Amniotic epithelial cell (primary cell): ENCODE data around the gene KIF13A.
A peak's percentile ranks its signal among the peaks of the same experiment; 100 is the strongest.
"Not testable (repeated sequence)": the region's sequence is repeated elsewhere in the genome, so short reads cannot be mapped to it uniquely, and the experiment has no call there.

Source experiments
- DNase-seq: peaks from one replicate; pipeline ENCODE4 v3.0.0-alpha.2; 2010; ENCODE audit warnings: low read depth

The KIF13A gene

GRCh38 chr6:17900011-17900410 lies 87.4 kb downstream of the KIF13A start:
- DNase-seq, result no peak

- no peak for DNase-seq
Measured at GRCh38 chr6:17899491-17899890, 87.9 kb downstream of the KIF13A start.

- DNase-seq, result no peak
Measured at GRCh38 chr6:17897681-17898080, 89.8 kb downstream of the KIF13A start.

- DNase-seq, result no peak
Measured at GRCh38 chr6:17894905-17895304, 92.5 kb downstream of the KIF13A start.

- no peak for DNase-seq
Measured at GRCh38 chr6:17894191-17894590, 93.2 kb downstream of the KIF13A start.

- DNase-seq, result no peak
Measured at GRCh38 chr6:17892097-17892686, 95.2 kb downstream of the KIF13A start.

GRCh38 chr6:17890309-17890708 lies 97.1 kb downstream of the KIF13A start:
- no peak for DNase-seq

GRCh38 chr6:17889777-17890176 lies 97.7 kb downstream of the KIF13A start:
- DNase-seq, result not testable (repeated sequence)

- peak; percentile 76 for DNase-seq
Measured at GRCh38 chr6:17886891-17887290, 100.5 kb downstream of the KIF13A start.

GRCh38 chr6:17885889-17886576 lies 101.4 kb downstream of the KIF13A start:
- peak; percentile 32 for DNase-seq

GRCh38 chr6:17884498-17885478 lies 102.6 kb downstream of the KIF13A start:
- peak; percentile 25 for DNase-seq

GRCh38 chr6:17883665-17884497 lies 103.6 kb downstream of the KIF13A start:
- no peak for DNase-seq

- no peak for DNase-seq
Measured at GRCh38 chr6:17881085-17881858, 106.2 kb downstream of the KIF13A start.

GRCh38 chr6:17879184-17879583 lies 108.3 kb downstream of the KIF13A start:
- no peak for DNase-seq

- DNase-seq, result no peak
Measured at GRCh38 chr6:17878734-17879133, 108.7 kb downstream of the KIF13A start.

GRCh38 chr6:17877895-17878440 lies 109.5 kb downstream of the KIF13A start:
- no peak for DNase-seq

- DNase-seq, result peak; percentile 93
Measured at GRCh38 chr6:17877196-17877894, 110.1 kb downstream of the KIF13A start.

- DNase-seq, result no peak
Measured at GRCh38 chr6:17874753-17875152, 112.7 kb downstream of the KIF13A start.

- no peak for DNase-seq
Measured at GRCh38 chr6:17872908-17873307, 114.5 kb downstream of the KIF13A start.

GRCh38 chr6:17871836-17872235 lies 115.6 kb downstream of the KIF13A start:
- peak; percentile 18 for DNase-seq
